ENCODE data around the gene LRRC4C.

DNA sequence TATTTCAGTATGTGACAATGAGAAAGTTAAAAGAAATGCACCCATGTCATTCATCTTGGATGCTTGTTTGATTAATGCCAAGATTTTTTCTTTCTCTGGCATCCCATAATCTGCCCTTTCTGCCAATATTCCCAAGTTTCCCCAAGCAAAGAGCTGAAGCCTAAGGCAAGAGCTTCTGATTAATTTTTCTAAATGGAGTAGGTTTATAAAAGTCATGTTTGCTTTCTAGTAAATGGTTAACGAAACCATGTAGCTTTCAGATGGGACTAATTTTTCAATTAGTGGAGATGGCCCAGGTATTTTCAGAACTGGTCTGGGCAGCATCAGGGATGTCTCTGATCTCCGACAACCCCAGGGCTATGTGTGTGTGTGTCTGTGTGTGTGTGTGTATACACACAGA is 55.3 kb downstream of the LRRC4C start:
- TF ChIP-seq POLR2A (IDR thresholded peaks at IDR 0.05) = no peak
- TF ChIP-seq, protein P1, sequence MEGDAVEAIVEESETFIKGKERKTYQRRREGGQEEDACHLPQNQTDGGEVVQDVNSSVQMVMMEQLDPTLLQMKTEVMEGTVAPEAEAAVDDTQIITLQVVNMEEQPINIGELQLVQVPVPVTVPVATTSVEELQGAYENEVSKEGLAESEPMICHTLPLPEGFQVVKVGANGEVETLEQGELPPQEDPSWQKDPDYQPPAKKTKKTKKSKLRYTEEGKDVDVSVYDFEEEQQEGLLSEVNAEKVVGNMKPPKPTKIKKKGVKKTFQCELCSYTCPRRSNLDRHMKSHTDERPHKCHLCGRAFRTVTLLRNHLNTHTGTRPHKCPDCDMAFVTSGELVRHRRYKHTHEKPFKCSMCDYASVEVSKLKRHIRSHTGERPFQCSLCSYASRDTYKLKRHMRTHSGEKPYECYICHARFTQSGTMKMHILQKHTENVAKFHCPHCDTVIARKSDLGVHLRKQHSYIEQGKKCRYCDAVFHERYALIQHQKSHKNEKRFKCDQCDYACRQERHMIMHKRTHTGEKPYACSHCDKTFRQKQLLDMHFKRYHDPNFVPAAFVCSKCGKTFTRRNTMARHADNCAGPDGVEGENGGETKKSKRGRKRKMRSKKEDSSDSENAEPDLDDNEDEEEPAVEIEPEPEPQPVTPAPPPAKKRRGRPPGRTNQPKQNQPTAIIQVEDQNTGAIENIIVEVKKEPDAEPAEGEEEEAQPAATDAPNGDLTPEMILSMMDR (IDR thresholded peaks at IDR 0.05) = no peak

Measured in Peyer's patch (tissue), 4 donors.